Stimulated activated CD8-positive, alpha-beta memory T cell treated with anti-CD3 and anti-CD28 coated beads, Interleukin-12 subunit alpha, Interleukin-12 subunit beta, amount 100 ng/mL, for 24 hours (primary cell): ENCODE measurements around the gene LAGE3.

Source experiments
- DNase-seq: peaks from one replicate; pipeline ENCODE4 v3.0.0-alpha.2; 2020; ENCODE audit errors: extremely low read depth

LAGE3 gene

DNA sequence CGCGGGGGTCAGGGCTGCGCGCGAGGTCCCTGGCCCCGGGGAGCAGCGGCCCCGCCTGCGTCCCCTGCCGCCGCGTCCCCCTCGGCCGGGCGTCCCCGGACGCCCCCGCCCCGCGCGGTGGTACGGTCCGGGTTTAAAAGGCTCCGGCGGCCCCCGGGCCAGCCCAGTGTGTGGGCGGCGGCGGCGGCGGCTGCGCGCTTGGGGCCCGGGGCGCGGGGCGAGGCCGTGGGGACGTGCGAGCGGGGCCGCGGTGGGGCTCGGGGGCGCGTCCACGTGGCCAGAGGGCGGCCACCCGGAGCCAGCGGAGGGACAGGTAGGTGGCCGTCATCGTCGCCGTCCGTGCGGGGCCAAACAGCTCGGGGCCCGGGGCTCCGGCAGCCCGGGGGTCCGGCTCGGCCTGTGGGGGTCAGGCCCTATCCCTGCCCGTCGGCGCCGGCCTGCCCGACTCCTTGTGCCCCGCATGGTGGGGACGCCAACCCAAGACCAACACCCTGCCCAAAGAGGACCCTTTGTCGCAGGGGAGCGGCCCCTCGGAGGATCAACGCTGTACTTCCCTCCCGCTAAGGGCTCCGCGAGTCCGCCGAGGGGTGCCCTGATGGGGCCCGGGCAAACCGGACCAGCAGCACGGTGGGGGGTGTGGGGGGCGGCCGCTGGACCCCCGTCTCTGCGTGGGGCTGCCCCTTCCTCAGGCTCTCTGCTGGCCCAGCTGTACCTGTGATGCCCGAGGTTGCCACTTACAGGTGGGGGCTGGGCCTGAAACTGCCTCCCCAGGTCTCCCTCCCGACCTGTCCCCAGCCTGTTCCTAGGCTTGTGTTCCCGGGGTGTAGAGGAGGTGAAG is 20.7 kb downstream of the LAGE3 start, which contains the start of gene PLXNA3:
TSS of gene PLXNA3 (plus strand) at position 166 of the 838 bp plus-strand sequence. CDS start 1,903 bp downstream, outside the sequence.
- no peak for DNase-seq

DNA sequence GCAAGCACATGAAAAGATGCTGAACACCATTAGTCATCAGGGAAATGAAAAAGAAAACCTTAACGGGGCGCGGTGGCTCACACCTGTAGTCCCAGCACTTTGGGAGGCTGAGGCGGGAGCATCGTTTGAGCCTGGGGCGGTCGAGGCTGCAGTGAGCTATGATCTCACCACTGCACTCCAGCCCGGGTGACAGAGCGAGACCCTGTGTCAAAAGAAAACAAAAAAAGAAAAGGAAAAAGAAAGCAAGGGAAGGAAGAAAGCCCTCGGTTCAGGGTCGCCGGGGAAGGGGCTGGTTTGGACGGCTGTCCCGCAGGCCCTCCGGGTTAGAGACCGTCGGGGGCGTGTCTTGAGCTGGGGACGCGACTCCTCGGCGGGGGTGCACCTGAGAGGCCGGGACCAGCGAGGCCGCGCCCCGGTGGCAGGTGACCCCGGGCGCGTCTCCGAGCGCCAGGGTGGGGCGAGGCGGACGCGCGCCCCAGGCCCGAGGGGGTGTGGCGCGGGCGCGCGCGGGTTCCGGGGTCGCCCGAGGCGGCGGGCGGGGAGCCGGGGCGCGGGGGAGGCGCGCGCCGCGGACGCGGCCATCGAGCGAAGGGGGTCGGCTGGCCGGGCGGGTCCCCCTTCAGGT is 21.5 kb downstream of the LAGE3 start:
- DNase-seq, result no peak

DNA sequence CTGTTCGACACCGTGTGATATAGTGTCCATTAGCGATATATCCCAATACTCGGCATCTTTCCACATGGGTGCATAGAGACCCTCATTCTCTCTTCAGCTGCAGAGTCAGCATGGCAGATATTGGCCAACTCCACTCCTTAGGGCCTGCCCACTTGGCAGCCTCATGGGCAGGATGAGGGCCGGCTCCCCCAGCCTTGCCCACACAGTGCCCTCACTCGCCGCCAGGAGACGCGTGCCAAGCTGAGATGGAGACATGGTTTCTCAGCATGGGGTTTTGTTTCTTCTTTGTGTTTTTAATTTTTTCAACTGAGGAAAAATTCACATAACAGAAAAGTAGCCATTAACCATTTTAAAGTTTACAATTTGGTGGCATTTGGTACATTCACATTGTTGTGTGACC is 26.3 kb downstream of the LAGE3 start:
- DNase-seq, result no peak

DNA sequence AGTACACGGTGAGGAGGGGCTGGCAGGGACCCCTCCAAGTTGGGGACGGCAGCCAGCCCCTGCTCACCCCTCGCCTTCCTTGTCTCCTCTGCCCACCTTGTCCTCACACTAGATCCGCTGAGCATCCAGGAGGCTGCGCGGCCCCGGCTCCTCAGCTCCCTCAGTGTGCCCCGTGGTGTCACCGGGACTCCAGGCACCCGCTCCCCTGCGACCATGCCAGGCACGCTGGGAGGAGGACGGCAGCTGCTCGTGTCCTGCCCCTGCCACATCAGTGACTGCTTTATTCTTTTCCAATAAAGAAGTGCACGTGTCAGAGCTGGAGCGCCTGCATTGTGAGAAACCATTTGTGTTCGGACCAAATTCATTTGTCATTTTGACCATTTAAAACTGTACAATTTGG is 28.8 kb downstream of the LAGE3 start:
- no peak for DNase-seq

DNA sequence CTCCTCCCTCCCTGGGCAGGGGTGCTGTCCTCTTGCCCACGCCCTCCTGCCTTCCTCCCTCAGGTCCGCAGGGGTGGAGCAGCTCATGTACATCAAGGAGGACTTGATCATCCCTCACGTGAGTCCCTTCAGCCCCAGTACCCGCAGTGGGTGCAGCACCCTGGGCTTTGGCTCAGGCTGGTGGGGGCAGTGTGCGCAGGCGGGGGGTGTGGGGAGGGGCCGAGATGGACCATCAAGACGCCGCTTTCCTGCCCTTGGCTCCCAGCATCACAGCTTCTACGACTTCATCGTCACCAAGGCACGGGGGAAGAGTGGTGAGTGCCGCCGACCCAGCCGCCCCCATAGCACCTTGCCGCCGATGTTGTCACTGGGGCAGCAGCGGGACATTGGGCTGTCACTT is 29.5 kb downstream of the LAGE3 start:
- no peak for DNase-seq

DNA sequence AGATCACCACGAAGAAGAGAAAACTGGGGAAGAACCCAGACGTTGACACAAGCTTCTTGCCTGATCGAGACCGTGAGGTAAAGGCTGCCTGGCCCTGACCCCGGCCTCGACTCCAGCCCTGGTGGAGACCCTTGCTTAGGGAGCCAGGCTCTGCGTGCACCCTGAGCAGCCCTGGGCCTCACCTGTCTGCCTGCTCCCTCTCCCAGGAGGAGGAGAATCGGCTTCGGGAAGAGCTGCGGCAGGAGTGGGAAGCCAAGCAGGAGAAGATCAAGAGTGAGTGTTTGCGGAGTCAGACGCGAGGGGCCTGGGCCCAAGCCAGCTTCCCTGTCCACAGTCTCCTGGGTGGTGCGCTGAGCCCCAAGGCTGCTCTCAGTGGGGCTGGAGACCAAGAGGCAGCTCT is 30.6 kb downstream of the LAGE3 start:
- DNase-seq, result no peak

GRCh38 chrX:154446430-154446829 is 32.7 kb downstream of the LAGE3 start:
- DNase-seq, result no peak

GRCh38 chrX:154445776-154446175 is 33.3 kb downstream of the LAGE3 start:
- no peak for DNase-seq

DNA sequence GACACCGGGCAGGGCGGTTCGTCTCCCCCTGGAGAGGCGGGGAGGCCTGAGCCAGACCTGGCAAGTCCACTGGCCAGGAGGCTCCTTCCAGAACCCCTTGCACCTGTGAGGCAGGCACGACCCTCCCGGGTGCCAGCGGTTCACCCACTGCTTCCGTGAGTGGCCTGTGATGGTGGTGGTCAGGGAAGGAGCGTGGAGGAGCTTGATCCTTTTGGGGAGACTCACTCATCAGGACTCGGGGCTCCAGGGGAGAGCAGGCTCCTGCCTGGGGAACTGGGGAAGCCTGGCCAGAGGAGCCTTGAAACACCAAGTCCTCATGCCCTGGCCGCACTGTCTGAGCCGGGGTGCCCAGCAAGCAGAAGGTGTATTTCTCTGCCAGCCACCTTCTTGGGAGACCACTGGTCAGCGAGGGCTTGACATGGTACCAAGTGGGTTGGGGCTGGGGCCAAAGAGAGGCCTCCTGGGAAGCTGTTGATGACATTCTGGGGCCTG is 34.3 kb downstream of the LAGE3 start:
- DNase-seq, result no peak

DNA sequence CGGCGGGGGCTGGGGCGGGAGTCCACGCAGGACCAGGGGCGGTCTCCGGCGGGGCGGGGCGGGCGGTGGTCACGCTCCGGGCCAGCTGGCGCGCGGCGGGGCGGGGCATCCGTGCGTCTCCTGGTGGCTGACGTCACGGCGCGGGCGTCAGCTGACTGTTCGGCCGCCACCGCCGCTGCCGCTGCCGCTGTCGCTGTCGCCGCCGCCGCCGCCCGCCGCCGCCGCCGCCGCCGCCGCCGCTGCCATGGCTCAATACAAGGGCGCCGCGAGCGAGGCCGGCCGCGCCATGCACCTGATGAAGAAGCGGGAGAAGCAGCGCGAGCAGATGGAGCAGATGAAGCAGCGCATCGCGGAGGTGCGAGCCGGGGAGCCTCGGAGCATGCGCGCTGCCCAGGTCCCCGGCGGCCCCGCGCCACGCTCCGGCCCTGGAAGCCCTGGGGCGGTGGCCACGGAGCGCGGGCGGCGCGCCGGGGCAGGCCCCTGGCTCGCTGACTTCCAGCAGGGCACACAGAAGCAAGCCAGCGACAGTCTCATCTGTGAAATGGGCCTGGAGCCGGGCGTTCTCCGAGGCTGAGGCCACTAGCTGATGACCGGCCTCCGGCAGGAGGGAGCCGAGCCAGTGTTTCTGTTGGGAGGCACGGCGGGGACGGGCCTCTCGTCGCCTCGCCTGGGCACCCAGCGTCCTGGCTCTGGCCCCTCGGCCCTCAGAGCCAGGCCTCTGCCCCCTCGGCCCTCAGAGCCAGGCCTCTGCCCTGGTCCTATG is 34.9 kb downstream of the LAGE3 start, which contains the start of gene FAM50A:
TSS of gene FAM50A (plus strand) at position 150 of the 763 bp plus-strand sequence. CDS start at position 245, 95 bp downstream.
- no peak for DNase-seq

- DNase-seq, result no peak
These were observed 35.6 kb downstream of the LAGE3 start for GRCh38 chrX:154443479-154443910.

DNA sequence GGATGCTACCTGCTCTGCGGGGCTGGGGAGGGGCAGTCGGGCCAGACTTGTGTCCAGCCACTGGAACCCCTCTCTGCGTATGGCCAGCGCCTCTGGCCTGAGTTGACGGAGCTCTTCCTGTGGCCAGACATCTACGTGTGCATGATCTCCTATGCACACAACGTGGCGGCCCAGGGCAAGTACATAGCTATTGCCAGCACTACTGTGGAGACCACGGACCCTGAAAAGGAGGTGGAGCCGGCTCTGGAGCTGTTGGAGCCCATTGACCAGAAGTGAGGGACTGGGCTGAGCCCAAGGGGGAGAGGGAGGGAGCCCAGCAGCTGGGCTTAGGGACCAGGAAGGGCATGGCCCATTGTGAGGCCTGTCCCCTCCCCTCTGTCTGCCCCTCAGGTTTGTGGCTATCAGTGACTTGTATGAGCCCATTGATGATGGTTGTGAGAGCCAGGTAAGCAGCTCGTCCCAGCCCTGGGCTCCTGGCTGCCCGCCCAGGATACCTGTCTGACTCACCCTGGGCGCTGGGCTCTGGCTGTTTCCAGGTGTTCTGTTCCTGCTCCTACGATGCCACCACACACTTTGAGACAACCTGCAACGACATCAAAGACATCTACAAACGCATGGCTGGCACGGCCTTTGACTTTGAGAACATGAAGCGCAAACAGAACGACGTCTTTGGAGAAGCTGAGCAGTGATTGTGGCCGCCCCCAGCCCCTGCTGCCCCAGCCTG is 36.9 kb downstream of the LAGE3 start:
- no peak for DNase-seq

DNA sequence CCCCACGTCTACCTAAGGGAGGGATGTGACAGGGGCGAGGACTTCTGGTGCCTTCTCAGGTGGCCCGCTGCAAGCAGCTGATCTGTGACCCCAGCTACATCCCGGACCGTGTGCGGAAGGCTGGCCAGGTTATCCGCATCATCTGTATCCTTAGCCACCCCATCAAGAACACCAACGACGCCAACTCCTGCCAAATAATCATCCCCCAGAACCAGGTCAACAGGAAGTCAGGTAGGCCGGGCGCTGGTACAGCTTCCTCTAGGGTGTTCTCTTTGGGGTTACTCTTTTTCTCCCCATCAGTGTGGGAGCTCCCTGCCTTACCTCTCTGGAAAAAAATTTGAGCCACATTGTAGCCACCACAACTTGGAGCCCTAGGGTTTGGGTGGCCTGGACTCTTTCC is 37.5 kb downstream of the LAGE3 start:
- no peak for DNase-seq

DNA sequence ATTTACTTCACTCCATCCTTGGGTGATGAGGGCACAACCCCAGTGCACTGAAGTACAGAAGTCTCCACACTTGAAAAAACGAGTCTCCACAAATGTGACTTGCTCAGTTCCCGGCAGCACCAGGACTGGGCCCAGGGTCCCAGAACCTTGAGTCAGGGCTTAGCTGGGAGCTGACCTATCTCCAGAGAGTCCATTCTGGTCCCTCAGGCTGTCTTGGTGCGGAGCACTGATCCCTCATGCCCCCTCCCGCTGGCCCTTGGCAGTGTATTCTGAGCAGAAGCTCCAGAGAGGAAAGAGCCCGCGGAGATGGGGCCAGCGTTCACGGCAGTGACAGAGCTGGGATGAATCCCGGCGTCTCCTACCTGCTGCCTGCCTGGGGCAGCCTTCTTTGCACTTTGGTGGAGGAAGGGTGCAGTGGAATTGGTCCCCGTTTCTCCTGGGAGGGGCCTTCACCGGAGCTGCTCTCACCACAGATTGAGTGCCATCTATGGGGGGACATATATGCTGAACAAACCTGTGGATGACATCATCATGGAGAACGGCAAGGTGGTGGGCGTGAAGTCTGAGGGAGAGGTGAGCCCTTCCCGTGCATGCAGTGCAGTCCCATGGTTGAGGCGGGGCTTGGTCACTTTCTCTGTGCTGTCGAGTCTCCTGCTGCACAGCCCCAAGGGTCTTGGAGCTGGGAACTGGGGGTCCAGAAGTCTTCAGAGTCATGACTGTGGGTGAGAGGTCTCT is 38.3 kb downstream of the LAGE3 start:
- no peak for DNase-seq

DNA sequence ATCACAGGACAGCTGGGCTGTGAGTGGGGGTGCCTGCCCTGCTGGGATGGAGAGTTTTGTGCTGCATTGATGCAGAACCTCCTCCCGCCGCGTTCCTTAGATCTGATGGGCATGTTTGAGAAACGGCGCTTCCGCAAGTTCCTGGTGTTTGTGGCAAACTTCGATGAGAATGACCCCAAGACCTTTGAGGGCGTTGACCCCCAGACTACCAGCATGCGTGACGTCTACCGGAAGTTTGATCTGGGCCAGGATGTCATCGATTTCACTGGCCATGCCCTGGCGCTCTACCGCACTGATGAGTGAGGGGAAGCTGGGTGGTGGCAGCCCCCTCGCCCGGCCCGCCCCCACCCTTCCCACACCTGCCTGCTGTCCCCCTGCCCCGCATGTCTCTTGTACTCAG is 39.2 kb downstream of the LAGE3 start:
- no peak for DNase-seq

DNA sequence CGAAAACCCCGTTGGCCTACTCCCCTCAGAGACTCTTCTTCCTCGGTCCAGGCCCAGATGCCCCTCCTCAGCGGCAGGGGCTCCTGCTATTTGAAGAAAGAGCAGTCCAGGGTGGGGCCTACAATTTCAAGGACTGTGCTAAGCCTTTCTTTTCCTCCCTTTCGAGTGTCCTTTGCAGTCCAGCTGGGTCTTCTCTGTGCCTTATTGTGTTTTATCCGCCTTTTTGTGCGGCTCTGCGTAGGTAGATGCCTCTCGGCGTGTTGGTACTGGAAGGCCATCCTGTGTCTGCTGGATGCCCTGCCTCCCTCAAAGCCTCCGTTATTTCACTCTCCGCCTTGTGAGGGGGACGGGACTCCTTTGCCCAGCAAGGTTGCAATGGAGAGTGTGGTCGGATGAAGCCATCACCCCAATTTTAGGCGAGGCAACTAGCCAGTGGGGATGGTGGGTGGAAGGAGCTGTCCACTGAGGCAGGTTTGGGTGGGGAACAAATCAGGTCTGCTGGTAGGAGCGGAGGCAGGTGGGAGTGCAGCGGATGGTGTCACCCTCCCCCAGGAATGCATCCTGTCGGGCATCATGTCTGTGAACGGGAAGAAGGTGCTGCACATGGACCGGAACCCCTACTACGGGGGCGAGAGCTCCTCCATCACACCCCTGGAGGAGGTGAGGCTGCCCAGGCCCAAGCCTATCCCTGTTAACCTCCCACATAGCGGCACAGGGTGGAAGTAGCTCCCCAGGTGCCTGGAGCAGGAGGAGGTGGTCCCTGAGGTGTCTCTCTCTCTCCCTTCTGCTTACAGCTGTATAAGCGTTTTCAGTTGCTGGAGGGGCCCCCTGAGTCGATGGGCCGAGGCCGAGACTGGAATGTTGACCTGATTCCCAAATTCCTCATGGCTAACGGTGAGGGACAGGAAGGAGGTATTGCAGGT is 40.8 kb downstream of the LAGE3 start:
- DNase-seq, result no peak

- no peak for DNase-seq
These were observed 41.9 kb downstream of the LAGE3 start, which contains the start of gene GDI1 for GRCh38 chrX:154436983-154437752. GDI1 (plus strand) TSS chrX:154437154; CDS start chrX:154437255, 101 bp downstream.

GRCh38 chrX:154436374-154436982 is 42.6 kb downstream of the LAGE3 start:
- DNase-seq, result no peak
